Measurements from ENCODE around the gene REEP1. TPM values are rescaled to one million over a fixed set of nuclear protein-coding genes. Genes with fewer than 3 reads are reported as not detected.

Gene REEP1
- total RNA-seq, 2 experiments from 2014 or later = not detected

GRCh38 chr2:86308984-86309695 is 28.3 kb downstream of the REEP1 start:
- Histone ChIP-seq H3K4me3 (ENCODE audit: low read depth, low read length, poor library complexity, severe bottlenecking) (no peak overlapping the region), H3K4me2 (ENCODE audit: low read length) (no peak overlapping the region), H3K36me3 (ENCODE audit: insufficient read depth, low read length) (no peaks in the 10 kb centered on the region), H3K9me2 (ENCODE audit: insufficient read depth, low read length) (no peaks in the 10 kb centered on the region), H3K79me2 (ENCODE audit: insufficient read depth, low read depth, low read length) (no peaks in the 10 kb centered on the region), H2AFZ (ENCODE audit: low read length) (no peak overlapping the region), H3K27ac (ENCODE audit: low read depth, low read length, poor library complexity, severe bottlenecking) (no peak overlapping the region), H3K9me3 (ENCODE audit: low read length) (no peaks in the 10 kb centered on the region), H3K4me1 (ENCODE audit: insufficient read depth, low read length, poor library complexity, severe bottlenecking) (no peaks in the 10 kb centered on the region), H4K20me1 (ENCODE audit: insufficient read depth, low read length) (no peaks in the 10 kb centered on the region)
- no peak for DNase-seq (ENCODE audit: low spot score)
- BruUV-seq (replicated peaks) = no TSS peak
- ChIA-PET CTCF (ENCODE audit: unreplicated experiment) (no interaction called here), POLR2A (no interaction called here)
- intact Hi-C loops (cut with micrococcal nuclease; ENCODE audit: unreplicated experiment) = no loop called here
- TF ChIP-seq EZH2phosphoT487 (IDR thresholded peaks at IDR 0.05; ENCODE audit: borderline replicate concordance, low read depth, low read length) = no peak
- no peak for TF ChIP-seq CTCF (conservative IDR thresholded peaks at IDR 0.05; ENCODE audit: low read length)

GRCh38 chr2:86308356-86308755 is 29.1 kb downstream of the REEP1 start:
- CTCF ChIA-PET (ENCODE audit: unreplicated experiment) = no interaction called here

More at GRCh38 chr2:86308356-86308755, 29.1 kb downstream of the REEP1 start:
- H3K9me2 ChIP-seq (ENCODE audit: insufficient read depth, low read length) = no peaks in the 10 kb centered on the region
- no peak overlapping the region for H3K27ac ChIP-seq (ENCODE audit: low read depth, low read length, poor library complexity, severe bottlenecking)
- no peak overlapping the region for H3K4me2 ChIP-seq (ENCODE audit: low read length)
- no peaks in the 10 kb centered on the region for H3K79me2 ChIP-seq (ENCODE audit: insufficient read depth, low read depth, low read length)
- TF ChIP-seq CTCF (conservative IDR thresholded peaks at IDR 0.05; ENCODE audit: low read length) (no peak), EZH2phosphoT487 (IDR thresholded peaks at IDR 0.05; ENCODE audit: borderline replicate concordance, low read depth, low read length) (no peak)
- intact Hi-C loops (cut with micrococcal nuclease; ENCODE audit: unreplicated experiment) = no loop called here
- H3K4me3 ChIP-seq (ENCODE audit: low read depth, low read length, poor library complexity, severe bottlenecking) = no peak overlapping the region
- H3K36me3 ChIP-seq (ENCODE audit: insufficient read depth, low read length) = no peaks in the 10 kb centered on the region
- H2AFZ ChIP-seq (ENCODE audit: low read length) = no peak overlapping the region
- no peaks in the 10 kb centered on the region for H3K9me3 ChIP-seq (ENCODE audit: low read length)
- POLR2A ChIA-PET = interaction anchor here (0.6 kb wide), 1 partner anchor 259 kb away, joined by 3 read pairs; no protein-coding TSS in a partner anchor
- DNase-seq (ENCODE audit: low spot score) = no peak
- BruUV-seq (replicated peaks) = no TSS peak
- H4K20me1 ChIP-seq (ENCODE audit: insufficient read depth, low read length) = no peaks in the 10 kb centered on the region
- H3K4me1 ChIP-seq (ENCODE audit: insufficient read depth, low read length, poor library complexity, severe bottlenecking) = no peaks in the 10 kb centered on the region
